GM21576 (cell line): ENCODE data around the gene CREB1.

Source experiments
- ATAC-seq: cut with Tn5 transposase; IDR thresholded peaks from one replicate; pipeline ENCODE4 v1.9.1; 2021; ENCODE audit warnings: mild to moderate bottlenecking, moderate library complexity; ENCODE audit not compliant: unreplicated experiment

Gene CREB1

DNA sequence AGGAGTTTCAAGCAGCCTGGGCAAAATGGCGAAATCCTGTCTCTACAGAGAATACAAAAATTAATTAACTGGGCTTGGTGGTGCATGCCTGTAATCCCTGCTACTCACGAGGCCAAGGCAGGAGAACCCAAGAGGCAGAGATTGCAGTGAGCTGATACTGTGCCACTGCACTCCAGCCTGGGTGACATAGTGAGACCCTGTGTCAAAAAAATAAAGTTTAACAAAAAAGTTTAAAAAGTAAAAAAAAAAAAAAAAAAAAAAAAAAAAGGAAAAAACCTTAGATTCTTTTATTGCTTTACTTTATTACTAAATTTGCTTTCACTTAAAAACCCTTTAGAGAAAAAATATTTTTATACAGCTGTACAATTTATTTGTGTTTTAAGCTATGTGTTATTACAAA, 10.7 kb downstream of the CREB1 start:
- ATAC-seq = no peak

DNA sequence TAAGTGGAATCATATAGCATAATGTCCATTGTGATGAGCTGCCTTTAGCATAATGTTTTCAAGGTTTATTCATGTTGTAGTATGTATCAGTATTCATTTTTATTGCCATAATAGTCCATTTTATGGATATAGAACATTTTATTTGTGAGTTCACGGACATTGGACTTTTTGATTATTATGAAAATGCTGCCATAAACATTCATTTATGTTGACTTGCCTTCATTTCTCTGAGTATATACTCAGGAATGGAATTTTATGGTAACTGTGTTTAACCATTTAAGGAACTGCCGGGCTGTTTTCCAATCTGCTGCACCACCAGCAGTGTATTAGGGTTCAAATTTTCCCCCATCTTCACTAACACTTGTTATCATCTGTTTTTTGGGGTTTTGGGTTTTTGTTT, 12.2 kb downstream of the CREB1 start:
- no peak for ATAC-seq

DNA sequence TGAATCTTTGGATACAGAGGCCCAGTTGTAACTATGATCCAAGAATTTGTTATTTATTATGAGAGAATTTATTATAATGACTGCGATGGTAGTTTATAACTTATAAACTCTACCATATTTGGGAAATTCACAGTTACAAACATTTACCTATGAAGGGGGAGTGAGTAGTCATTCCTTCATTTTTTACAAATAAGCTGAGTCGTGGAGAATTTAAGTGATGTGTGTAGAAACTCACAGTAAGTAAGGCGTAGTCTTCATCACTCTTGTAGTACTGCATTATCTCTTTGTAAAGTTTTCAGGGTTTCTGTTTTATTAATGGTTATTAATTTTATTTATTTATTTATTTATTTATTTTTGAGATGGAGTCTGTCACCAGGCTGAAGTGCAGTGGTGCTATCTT, 13.5 kb downstream of the CREB1 start:
- no peak for ATAC-seq

DNA sequence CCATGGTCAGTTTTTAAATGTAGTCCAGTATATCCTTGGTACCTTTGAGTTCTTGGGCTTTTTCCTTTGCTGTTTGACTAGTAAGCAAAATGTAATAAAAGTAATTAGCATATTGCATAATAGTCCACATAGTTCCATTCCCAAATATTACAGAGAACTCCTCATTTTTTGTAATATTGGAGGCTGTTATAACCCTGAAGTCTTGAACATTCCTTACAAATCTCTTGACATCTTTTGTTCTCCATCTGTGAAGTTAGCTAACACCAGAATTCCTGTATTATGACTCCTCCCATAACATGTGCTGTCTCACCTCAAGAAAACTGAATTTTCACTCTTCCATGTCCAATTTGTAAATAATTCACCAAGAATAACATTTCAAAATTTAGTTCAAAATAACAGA, 17.1 kb downstream of the CREB1 start:
- no peak for ATAC-seq

DNA sequence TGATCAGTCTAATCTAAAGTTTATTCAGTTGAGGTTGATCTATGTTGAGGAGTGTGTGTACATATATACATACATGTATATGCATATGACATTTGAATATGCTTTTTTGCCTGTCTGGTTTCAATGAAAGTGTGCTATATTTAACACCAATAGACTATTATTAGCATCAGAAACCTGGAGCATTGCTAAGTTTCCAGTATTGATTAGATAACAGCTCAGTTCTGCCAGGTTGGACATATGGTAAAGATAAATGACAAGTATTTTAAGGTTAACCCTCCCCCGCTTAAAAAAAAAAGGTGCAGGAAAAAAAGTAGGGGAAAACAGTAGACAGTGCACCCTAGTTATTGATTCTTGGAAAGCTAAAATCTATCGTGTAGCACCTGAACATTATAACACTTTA, 19.4 kb downstream of the CREB1 start:
- no peak for ATAC-seq

DNA sequence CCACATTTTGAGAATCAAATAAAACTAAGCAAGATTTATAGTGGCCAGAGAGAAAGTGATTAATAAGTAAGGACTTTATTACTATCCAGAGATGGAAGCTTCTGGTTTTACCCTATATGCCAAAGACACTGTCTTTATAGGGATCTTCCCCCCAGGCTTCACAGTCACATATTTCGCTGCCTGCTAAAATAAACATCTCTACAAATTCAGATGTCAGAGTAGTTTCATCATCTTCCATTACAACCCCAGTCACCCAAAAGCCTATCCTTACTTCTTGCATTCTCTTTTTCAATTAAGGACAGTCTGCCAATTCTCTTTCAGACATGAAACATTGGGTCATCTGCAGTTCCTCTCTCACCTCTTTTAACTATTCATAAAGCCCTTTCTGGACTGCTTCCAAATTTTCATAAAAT, 28.3 kb downstream of the CREB1 start:
- no peak for ATAC-seq

DNA sequence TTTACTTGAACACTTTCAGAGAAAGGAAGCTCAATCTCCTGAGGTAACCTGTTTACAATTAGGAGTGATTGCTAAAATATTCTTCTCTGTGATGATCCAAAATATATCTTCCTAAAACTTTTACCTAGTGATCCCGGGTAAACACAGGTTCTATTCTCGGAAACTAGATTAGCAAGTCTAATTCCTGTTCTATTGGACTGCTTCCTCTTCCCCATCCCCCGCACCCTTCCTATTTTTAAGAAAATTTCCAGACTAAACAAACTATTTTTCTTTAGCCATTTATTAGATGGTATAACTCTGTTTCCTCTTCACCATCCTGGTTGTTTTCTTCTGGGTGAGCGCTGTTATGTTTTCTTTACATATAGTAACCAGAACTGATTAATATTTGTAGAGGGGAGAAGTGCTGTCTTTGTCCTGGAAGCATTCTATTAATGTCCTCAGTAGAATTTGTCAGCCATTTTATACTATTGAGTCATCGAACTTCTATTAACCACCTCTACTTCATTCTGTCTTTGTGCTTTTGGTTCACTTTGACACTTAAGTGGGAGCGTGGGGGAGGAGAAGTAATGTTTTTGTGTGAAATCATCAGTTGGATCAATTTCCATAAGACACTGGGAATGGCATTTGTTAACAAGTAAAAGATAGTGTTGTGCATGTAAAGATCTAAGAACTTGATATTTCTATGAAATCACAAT, 31.8 kb downstream of the CREB1 start:
- ATAC-seq = no peak

DNA sequence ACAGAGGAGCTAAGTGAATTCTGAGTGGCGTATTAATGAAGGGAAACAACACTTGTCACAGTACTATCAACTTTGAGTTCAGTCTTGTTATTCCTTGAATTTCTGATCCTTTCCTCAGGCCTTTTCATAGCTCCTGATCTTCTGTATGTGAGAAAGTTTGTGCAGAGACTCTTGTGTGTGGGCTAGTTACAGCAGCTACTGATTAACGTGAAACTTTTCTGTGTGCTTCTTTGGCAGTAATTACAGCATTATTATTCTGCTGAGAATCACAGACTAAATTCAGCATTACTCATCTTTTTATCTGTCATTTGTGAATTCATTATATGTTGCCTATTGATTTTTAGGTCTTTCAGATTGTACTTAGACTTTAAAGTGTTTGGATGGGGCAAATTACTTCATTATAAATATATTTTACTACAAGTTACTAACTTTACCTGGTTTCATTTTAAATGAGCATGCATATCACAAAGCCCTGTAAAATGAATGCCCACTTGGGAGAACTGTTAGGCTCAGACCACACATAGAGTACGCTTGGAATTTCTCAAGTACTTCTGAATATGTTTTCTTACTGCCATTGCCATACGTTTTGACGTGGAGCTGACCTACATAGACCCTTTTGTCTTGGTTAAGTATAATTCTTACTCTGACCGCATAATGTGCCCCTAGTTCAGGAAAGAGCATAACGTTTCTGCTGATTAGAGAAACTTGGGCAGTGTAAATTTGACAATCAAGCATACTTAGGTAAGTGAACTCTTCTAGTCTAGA, 36.2 kb downstream of the CREB1 start:
- no peak for ATAC-seq

DNA sequence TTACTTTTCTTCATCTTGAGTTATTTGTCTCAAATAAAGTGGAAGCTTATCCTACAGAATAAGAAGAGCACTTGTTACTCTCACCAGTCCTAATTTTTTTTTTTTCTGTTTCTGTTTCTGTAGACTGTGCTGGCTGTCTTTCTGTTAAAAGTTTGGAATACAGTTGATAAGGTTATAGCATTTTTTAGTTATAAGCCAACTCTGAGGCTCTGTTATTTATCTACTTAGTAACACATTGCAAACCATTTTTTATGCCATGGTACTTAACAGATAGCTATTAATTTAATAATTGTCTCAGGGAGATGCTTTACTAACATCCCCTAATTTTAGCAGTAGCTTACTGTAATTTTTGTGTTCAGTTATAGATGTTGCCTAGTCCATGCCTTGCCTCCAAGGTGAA, 37.9 kb downstream of the CREB1 start:
- no peak for ATAC-seq

DNA sequence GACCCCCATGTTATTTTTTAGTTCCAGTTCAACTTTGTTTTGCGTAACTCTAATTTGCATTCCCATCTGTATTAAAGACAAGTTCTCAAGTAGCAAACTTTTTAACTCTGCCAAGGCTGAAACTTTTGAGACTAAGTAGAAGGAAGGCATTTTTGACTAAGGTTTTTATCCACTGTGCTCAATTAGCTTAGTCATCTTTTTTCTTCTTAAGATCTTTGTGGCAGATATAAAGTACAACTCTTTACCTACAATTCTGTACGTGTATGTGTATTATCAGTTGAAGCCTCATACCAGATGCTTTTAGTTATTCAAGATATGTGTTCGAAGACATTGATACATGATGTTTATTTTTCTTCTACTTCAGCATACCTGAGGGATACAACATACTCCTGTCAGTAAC, 41.6 kb downstream of the CREB1 start:
- no peak for ATAC-seq

DNA sequence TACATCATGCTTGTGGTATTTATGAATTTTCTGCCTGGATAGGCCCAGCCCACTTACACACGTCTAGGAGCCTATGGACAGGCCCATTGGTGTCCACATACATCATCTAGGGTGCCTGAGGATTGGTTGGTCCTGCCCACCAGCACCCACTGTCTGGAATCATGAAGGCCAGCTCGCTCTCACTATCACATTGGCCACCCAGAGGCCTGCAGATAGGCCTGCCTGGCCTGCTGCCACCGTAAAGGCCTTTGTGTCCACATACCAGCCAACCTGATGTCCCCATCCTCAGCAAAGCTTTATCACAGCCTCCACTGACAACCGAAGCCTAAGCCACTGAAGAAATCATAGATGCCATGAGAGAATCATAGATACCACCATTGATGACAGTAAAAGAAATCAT, 55.2 kb downstream of the CREB1 start:
- no peak for ATAC-seq

DNA sequence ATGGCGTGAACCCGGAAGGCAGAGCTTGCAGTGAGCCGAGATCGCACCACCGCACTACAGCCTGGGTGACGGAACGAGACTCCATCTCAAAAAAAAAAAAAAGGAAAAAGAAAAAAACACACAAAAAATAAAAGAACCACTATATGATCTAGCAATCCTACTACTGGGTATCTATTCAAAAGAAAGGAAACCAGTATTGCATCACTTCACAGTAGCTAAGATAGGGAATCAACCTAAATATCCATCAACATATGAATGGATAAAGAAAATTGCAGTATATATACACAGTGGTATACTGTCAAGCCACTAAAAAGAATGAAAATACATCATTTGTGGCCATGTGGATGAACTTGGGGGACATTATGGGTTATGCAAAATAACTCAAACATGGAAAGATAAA, 57.5 kb downstream of the CREB1 start:
- no peak for ATAC-seq

DNA sequence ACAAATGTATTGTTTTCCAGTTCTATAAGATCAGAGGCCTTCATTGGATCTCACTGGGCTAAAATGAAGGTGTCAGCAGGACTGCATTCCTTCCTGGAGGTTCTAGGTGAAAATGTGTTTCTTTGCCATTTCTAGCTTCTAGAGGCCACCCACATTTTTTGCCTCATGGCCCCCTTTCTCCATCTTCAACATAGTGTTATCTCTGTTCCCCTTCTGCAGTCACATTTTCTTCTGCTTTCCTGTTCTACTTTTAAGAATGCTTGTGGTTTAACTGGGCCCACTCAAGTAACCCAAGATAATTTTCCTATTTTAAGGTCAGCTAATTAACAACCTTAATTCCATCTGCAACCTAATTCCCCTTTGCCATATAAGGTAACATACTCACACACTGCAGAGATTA, 59.4 kb downstream of the CREB1 start:
- no peak for ATAC-seq

DNA sequence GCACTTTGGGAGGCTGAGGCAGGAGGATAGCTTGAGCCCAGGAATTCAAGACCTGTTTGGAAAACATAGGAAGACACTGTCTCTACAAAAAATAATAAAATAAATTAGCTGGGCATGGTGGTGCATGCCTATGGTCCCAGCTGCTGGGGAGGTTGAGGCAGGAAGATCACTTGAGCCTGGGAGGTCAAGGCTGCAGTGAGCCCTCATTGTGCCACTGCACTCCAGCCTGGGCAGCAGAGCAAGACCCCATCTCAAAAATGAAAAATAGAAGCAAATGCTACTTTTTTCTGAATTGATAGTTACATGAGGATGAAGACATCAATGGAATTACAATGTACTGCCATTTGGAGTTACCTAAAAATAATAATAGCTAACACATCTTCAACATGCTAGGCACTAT, 63.5 kb downstream of the CREB1 start:
- ATAC-seq = no peak

DNA sequence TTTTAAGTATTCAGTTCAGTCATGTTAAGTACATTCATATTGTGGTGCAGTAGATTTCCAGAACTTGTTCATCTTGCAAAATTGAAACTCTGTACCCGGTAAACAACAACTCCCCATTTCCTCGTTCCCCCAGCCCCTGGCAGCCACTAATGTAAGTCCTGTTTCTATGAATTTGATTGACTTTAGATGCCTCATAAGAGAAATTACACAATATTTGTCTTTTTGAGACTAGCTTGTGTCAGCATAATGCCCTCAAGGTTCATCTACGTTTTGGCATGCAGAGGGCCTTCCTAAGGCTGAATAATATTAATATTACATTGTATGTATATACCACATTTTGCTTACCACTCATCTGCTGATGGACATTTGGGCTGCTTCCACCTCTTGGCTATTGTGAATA, 64.5 kb downstream of the CREB1 start:
- no peak for ATAC-seq

DNA sequence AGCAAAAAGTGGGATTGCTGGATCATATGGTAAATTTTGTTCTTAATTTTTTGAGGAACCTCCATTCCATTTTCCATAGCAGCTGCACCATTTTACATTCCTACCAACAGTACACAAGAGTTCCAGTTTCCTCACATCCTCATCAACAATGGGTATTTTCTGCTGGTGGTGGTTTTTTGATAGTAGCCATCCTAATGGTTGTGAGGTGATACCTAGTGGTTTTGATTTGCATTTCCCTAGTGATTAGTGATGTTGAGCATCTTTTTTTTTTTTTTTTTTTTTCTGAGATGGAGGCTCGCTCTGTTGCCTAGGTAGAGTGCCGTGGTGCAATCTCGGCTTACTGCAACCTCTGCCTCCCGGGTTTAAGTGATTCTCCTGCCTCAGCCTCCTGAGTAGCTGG, 65.0 kb downstream of the CREB1 start:
- ATAC-seq = no peak

DNA sequence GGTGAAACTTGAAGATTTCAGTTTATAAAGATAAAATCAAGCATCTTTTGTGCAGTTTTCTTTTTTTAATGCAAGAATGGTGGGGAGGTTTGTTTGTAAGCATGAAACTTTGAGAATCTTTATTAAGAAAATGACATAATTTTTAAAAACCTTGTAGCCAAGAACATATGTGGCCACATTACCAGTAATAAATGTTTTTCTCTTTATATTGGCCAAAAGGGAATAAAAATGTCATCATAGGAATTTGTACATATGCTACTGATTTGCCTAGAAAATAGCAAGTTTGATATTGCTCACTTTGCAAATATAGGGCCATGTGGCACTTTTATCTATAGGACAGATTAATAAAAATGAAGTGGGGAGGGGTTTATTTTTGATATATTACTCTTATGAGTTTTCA, 69.9 kb downstream of the CREB1 start:
- no peak for ATAC-seq

DNA sequence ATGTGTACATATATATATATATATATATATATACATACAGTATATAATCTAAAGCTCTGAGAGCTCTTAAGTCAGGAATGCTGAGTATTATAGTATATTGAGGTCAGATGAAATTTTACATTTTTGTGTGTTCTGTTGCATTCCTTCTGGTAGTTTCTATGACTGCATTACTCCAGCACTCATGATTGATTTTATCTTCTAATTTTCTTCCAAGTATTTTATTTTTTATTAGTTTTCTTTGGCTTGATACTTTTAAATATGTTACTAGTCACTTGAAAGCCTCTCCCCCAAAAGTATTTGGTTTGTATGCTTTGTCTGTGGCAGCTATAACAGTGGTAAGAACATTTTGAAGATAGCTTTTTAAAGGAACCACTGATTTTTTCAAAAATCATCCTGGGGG, 70.5 kb downstream of the CREB1 start:
- ATAC-seq = no peak

DNA sequence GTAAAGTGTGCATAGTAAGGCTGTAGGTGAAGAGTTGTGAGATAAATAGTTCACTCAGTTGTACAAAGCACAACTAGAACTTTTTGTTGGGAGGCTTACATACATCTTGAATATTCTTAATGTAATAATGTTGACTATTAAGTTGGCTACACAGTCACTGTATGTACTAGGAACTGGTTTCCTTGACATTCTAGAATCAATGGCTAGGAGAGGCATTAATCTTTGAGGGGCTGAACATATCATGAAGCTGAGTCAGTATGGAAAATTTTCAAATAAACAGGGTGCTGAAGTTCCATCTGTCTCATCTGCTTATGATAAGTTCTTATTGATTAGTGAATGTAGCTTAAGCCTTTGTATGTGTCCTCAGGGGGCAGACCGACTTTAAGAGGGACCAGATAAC, 72.0 kb downstream of the CREB1 start:
- ATAC-seq = no peak

DNA sequence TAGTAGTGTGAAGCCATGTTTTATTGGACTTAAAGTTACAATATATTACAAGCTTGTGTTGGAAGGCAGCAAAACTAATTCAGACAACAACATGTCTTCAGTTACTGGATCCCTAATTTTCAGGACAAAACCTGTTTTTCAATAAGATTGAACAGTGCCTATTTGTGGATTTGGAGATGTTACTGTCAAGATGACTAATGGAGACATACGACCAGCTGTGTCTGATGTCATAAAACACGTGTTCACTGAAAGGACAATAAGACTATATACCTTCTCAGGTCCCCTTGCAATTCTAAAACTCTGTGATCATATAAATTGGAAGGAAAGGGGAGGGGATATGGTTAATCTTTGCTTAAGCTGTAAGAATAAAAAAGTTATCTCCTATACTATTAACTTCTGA, 73.7 kb downstream of the CREB1 start:
- ATAC-seq = no peak

DNA sequence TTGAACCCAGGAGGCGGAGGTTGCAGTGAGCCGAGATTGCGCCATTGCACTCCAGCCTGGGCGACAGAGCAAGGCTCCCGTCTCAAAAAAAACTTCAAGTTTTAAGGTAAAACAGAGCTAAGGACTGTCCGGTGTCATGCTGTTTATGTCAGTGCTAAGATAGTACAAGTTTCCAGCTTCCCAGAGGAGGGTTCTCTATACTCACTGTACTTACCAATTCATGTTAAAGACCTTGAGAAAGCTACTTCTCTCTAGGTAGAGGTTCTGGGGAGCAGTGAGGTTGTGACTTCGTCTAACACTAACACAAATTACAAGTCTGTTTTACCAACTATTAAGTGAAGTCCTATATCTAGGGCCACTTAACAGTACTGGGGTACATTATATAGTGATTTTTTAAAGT, 76.6 kb downstream of the CREB1 start:
- no peak for ATAC-seq

DNA sequence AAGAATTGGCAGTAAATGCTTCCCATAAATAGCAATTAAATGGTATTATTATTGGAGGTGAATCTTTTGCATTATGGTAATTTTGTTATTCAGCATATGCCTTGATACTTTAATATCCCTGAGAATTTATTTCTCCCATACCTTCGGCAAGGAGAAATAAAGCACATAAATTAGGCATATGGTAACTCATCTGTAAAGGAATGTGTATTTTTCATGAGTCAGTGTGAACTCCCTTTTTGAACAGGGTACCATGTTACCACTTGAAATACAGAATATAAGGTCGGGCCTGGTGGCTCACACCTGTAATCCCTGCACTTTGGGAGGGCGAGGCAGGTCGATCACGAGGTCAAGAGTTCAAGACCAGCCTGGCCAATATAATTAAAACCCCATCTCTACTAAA, 77.1 kb downstream of the CREB1 start:
- no peak for ATAC-seq

DNA sequence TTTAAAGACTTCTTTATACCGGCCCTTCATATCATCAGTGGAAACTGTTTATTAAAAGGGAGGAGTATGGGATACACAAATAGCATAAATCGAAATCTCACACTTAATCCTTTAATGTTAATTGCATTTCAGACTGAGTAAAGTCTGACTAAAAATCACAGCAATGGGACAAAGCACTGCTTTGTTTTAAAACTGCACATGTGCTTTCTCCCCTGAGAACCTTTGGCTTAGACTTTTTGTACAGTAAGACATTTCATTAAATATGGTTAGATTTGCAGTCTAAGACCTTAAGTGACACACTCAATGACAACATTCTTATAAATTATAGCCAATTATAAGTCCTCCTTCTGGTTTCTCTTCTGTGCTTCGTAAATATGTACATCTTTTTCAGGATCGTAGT, 83.0 kb downstream of the CREB1 start:
- ATAC-seq = no peak
